NCI-H446 (cell line): ENCODE data around the gene ATP13A4.
"Not testable (repeated sequence)": the region's sequence is repeated elsewhere in the genome, so short reads cannot be mapped to it uniquely, and the experiment has no call there.

ENCODE experiments used
- DNase-seq, 2 experiments: peaks; one replicate each; lab custom pipeline; 2025; lab: John Stamatoyannopoulos, UW

The ATP13A4 gene

GRCh38 chr3:193556841-193557240 is 2.1 kb upstream of the ATP13A4 start:
- DNase-seq = no peak

GRCh38 chr3:193553586-193553985 is 1.1 kb downstream of the ATP13A4 start:
- DNase-seq = no peak

- DNase-seq = no peak
Observed at GRCh38 chr3:193552923-193553322, 1.8 kb downstream of the ATP13A4 start.

- no peak for DNase-seq
Observed at GRCh38 chr3:193548406-193548805, 6.3 kb downstream of the ATP13A4 start.

GRCh38 chr3:193546129-193546528 is 8.6 kb downstream of the ATP13A4 start:
- no peak for DNase-seq

- DNase-seq = no peak
Observed at GRCh38 chr3:193545304-193545703, 9.4 kb downstream of the ATP13A4 start.

- DNase-seq = no peak
Observed at GRCh38 chr3:193544289-193544688, 10.4 kb downstream of the ATP13A4 start.

- DNase-seq = no peak
Observed at GRCh38 chr3:193530231-193531165, 24.2 kb downstream of the ATP13A4 start.

- DNase-seq = not testable (repeated sequence)
Observed at GRCh38 chr3:193526085-193526484, 28.6 kb downstream of the ATP13A4 start.

- DNase-seq = no peak
Observed at GRCh38 chr3:193522473-193522872, 32.2 kb downstream of the ATP13A4 start.

- no peak for DNase-seq
Observed at GRCh38 chr3:193520738-193521137, 34.0 kb downstream of the ATP13A4 start.

- DNase-seq = no peak
Observed at GRCh38 chr3:193515966-193516365, 38.7 kb downstream of the ATP13A4 start.

- no peak for DNase-seq
Observed at GRCh38 chr3:193510154-193510553, 44.5 kb downstream of the ATP13A4 start.

- no peak for DNase-seq
Observed at GRCh38 chr3:193509103-193509965, 45.4 kb downstream of the ATP13A4 start.

- DNase-seq = no peak
Observed at GRCh38 chr3:193508108-193508507, 46.6 kb downstream of the ATP13A4 start.

- DNase-seq = no peak
Observed at GRCh38 chr3:193507566-193507965, 47.1 kb downstream of the ATP13A4 start.

GRCh38 chr3:193506921-193507320 is 47.8 kb downstream of the ATP13A4 start:
- DNase-seq = no peak

- DNase-seq = no peak
Observed at GRCh38 chr3:193502871-193503270, 51.8 kb downstream of the ATP13A4 start.

GRCh38 chr3:193499801-193500485 is 54.8 kb downstream of the ATP13A4 start:
- DNase-seq = no peak

GRCh38 chr3:193499136-193499770 is 55.4 kb downstream of the ATP13A4 start:
- DNase-seq = no peak

GRCh38 chr3:193498215-193498614 is 56.5 kb downstream of the ATP13A4 start:
- no peak for DNase-seq

GRCh38 chr3:193496658-193497057 is 58.0 kb downstream of the ATP13A4 start:
- no peak for DNase-seq
